ENCODE results near the gene MAST3.
A peak's percentile ranks its signal among the peaks of the same experiment; 100 is the strongest.
"Not testable (repeated sequence)": the region's sequence is repeated elsewhere in the genome, so short reads cannot be mapped to it uniquely, and the experiment has no call there.

The MAST3 gene

GRCh38 chr19:18101268-18101667, 3.7 kb downstream of the MAST3 start:
- H3K79me2 ChIP-seq (ENCODE audit: insufficient read depth, low read length) = peaks cover 24% of the 10 kb centered on the region
- H3K9ac ChIP-seq (ENCODE audit: low read length) = no peak overlapping the region; the same call in 1 of the 2 replicates
- no peak overlapping the region for H3K4me2 ChIP-seq (ENCODE audit: low read depth, low read length, poor library complexity, severe bottlenecking)

GRCh38 chr19:18102916-18103542, 5.5 kb downstream of the MAST3 start:
- Histone ChIP-seq H3K4me3 (ENCODE audit: insufficient read depth, low read length, poor library complexity, severe bottlenecking) (no peak overlapping the region), H3K27me3 (ENCODE audit: low read length) (no peaks in the 10 kb centered on the region), H2AFZ (ENCODE audit: low read depth, low read length, severe bottlenecking) (no peak overlapping the region), H3K9me3 (ENCODE audit: insufficient read depth, low read length) (no peaks in the 10 kb centered on the region), H3K36me3 (ENCODE audit: low read length) (no peaks in the 10 kb centered on the region), H3K4me2 (ENCODE audit: low read depth, low read length, poor library complexity, severe bottlenecking) (peak overlapping the region; percentile 56), H3K9ac (ENCODE audit: low read length) (peak overlapping the region; percentile 37), H3F3A (ENCODE audit: insufficient read depth) (peaks cover 64% of the 10 kb centered on the region), H3K9me2 (replicated peaks; ENCODE audit: insufficient read depth, low read length) (no peaks in the 10 kb centered on the region), H3K27ac (ENCODE audit: low read depth, low read length) (peak overlapping the region; percentile 68), H3K79me2 (ENCODE audit: insufficient read depth, low read length) (peaks cover 10% of the 10 kb centered on the region), H4K20me1 (ENCODE audit: low read depth, low read length) (no peaks in the 10 kb centered on the region)
- TF ChIP-seq CTCF (IDR thresholded peaks at IDR 0.05; ENCODE audit: insufficient read depth, low read length, poor library complexity, severe bottlenecking) (no peak), EZH2phosphoT487 (conservative IDR thresholded peaks at IDR 0.05; ENCODE audit: low read length) (no peak)

More at GRCh38 chr19:18101268-18101667, 3.7 kb downstream of the MAST3 start:
- peaks cover 62% of the 10 kb centered on the region for H3F3A ChIP-seq (ENCODE audit: insufficient read depth)
- no peak for TF ChIP-seq EZH2phosphoT487 (conservative IDR thresholded peaks at IDR 0.05; ENCODE audit: low read length)
- H3K9me3 ChIP-seq (ENCODE audit: insufficient read depth, low read length) = no peaks in the 10 kb centered on the region
- H2AFZ ChIP-seq (ENCODE audit: low read depth, low read length, severe bottlenecking) = no peak overlapping the region
- peak overlapping the region; percentile 93 for H3K27ac ChIP-seq (ENCODE audit: low read depth, low read length)
- H3K36me3 ChIP-seq (ENCODE audit: low read length) = no peaks in the 10 kb centered on the region
- H4K20me1 ChIP-seq (ENCODE audit: low read depth, low read length) = no peaks in the 10 kb centered on the region
- no peaks in the 10 kb centered on the region for H3K9me2 ChIP-seq (replicated peaks; ENCODE audit: insufficient read depth, low read length)
- H3K27me3 ChIP-seq (ENCODE audit: low read length) = no peaks in the 10 kb centered on the region
- no peak overlapping the region for H3K4me3 ChIP-seq (ENCODE audit: insufficient read depth, low read length, poor library complexity, severe bottlenecking)

- H3K9me3 ChIP-seq (ENCODE audit: insufficient read depth, low read length) = no peaks in the 10 kb centered on the region
- H3K4me3 ChIP-seq (ENCODE audit: insufficient read depth, low read length, poor library complexity, severe bottlenecking) = no peak overlapping the region
- H3K27ac ChIP-seq (ENCODE audit: low read depth, low read length) = peak overlapping the region; percentile 68
- peak overlapping the region; percentile 16; the same call in 1 of the 2 replicates for H3K9ac ChIP-seq (ENCODE audit: low read length)
- no peaks in the 10 kb centered on the region for H4K20me1 ChIP-seq (ENCODE audit: low read depth, low read length)
- no peaks in the 10 kb centered on the region for H3K27me3 ChIP-seq (ENCODE audit: low read length)
- H3K9me2 ChIP-seq (replicated peaks; ENCODE audit: insufficient read depth, low read length) = no peaks in the 10 kb centered on the region
- TF ChIP-seq CTCF (IDR thresholded peaks at IDR 0.05; ENCODE audit: insufficient read depth, low read length, poor library complexity, severe bottlenecking) = no peak
- no peak for TF ChIP-seq EZH2phosphoT487 (conservative IDR thresholded peaks at IDR 0.05; ENCODE audit: low read length)
- peak overlapping the region; percentile 56 for H3K4me2 ChIP-seq (ENCODE audit: low read depth, low read length, poor library complexity, severe bottlenecking)
- H3K79me2 ChIP-seq (ENCODE audit: insufficient read depth, low read length) = peaks cover 8% of the 10 kb centered on the region; the same call in 1 of the 2 replicates
- H2AFZ ChIP-seq (ENCODE audit: low read depth, low read length, severe bottlenecking) = no peak overlapping the region
- H3K36me3 ChIP-seq (ENCODE audit: low read length) = no peaks in the 10 kb centered on the region
- peaks cover 67% of the 10 kb centered on the region for H3F3A ChIP-seq (ENCODE audit: insufficient read depth)
Observed at GRCh38 chr19:18104793-18105131, 7.2 kb downstream of the MAST3 start.

GRCh38 chr19:18105259-18105658, 7.7 kb downstream of the MAST3 start:
- H2AFZ ChIP-seq (ENCODE audit: low read depth, low read length, severe bottlenecking); H3K9ac ChIP-seq (ENCODE audit: low read length); H3K27me3 ChIP-seq (ENCODE audit: low read length); H3K79me2 ChIP-seq (ENCODE audit: insufficient read depth, low read length); H3K9me2 ChIP-seq (replicated peaks; ENCODE audit: insufficient read depth, low read length); H3K9me3 ChIP-seq (ENCODE audit: insufficient read depth, low read length); H3K4me3 ChIP-seq (ENCODE audit: insufficient read depth, low read length, poor library complexity, severe bottlenecking); H3K36me3 ChIP-seq (ENCODE audit: low read length); H4K20me1 ChIP-seq (ENCODE audit: low read depth, low read length): not testable (repeated sequence)
- peak overlapping the region; percentile 27 for H3K4me2 ChIP-seq (ENCODE audit: low read depth, low read length, poor library complexity, severe bottlenecking)
- H3F3A ChIP-seq (ENCODE audit: insufficient read depth) = peaks cover 64% of the 10 kb centered on the region
- peak overlapping the region; percentile 68 for H3K27ac ChIP-seq (ENCODE audit: low read depth, low read length)

Measured in SU-DHL-6 (cell line).